ENCODE data around the gene OASL. TPM values are rescaled to one million over a fixed set of nuclear protein-coding genes. Genes with fewer than 3 reads are reported as not detected.

OASL gene
- total RNA-seq, 4 donors from 2014 or later: 0.11 to 0.36 (median 0.19) TPM

DNA sequence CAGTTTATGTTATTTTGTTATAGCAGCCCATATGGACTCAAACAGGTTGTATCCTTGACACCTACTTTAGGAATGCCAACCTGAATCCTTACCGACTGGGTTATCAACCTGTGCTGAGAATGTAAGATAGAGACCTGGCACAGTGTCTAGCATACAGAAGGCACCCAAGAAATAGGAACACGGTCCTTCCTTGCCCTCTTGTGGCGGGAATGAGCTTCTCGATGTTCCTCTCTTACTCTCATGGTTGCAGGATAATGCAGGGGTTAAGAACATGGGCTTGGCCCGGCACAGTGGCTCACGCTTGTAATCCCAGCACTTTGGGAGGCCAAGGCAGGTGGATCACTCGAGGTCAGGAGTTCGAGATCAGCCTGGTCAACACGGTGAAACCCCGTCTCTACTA lies 29.3 kb downstream of the OASL start:
- TF ChIP-seq, protein P1, sequence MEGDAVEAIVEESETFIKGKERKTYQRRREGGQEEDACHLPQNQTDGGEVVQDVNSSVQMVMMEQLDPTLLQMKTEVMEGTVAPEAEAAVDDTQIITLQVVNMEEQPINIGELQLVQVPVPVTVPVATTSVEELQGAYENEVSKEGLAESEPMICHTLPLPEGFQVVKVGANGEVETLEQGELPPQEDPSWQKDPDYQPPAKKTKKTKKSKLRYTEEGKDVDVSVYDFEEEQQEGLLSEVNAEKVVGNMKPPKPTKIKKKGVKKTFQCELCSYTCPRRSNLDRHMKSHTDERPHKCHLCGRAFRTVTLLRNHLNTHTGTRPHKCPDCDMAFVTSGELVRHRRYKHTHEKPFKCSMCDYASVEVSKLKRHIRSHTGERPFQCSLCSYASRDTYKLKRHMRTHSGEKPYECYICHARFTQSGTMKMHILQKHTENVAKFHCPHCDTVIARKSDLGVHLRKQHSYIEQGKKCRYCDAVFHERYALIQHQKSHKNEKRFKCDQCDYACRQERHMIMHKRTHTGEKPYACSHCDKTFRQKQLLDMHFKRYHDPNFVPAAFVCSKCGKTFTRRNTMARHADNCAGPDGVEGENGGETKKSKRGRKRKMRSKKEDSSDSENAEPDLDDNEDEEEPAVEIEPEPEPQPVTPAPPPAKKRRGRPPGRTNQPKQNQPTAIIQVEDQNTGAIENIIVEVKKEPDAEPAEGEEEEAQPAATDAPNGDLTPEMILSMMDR (IDR thresholded peaks at IDR 0.05 in 4 of 5, conservative IDR thresholded peaks at IDR 0.05 in 1 of 5): no peak
- no peak for TF ChIP-seq POLR2A (IDR thresholded peaks at IDR 0.05)
- Histone ChIP-seq H3K4me3 (no peak overlapping the region), H3K27me3 (no peaks in the 10 kb centered on the region), H3K9me3 (no peaks in the 10 kb centered on the region), H3K36me3 (peaks cover 0 to 73% of the 10 kb centered on the region in 2 donors), H3K4me1 (no peaks in the 10 kb centered on the region), H3K27ac (no peak overlapping the region)
- DNase-seq: no peak
- intact Hi-C loops (cut with DNase I; ENCODE audit: low total_unique reads) (loop anchor here (10.0 kb wide), 1 partner anchor 695 kb away; no protein-coding TSS in a partner anchor), in situ Hi-C loops (cut with MboI; ENCODE audit: low sequenced_read_pairs in 4 of 4) (no loop called here)
- peak in 1 of 2 donors; percentile 64 for ATAC-seq

DNA sequence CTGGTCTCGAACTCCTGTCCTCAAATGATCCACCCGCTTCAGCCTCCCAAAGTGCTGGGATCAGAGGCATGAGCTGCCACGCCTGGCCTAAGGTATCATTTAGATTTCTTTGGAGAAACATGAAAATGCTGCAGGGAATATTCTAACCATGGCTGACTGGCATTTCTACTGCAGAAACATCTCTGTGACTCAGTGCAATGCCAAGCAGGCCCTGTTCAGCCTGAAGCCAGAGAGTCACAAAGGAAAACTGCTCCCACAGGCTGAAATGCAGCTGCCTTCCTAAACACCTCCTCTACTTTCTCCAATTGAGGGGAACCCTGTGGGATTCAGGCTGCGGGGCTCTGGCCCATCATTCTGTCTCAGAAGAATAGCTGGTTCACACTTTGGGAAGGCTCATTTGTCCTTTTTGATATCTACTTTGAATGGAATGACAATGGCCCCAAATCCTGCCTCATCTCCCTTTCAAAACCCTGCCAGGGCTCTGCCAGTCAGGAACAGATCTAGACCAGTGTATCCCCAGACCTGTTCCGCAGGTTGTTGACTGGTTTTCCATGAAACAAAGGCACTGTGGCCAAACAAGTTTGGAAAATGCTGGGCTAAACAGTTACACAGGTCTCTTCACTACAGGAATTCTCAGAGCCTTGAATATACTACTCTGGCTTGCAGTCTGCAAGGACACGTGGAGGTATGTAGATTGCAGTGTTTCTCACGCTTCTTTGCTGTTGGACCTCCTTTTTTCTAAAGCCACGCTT lies 30.5 kb downstream of the OASL start:
- H3K4me3 ChIP-seq: no peak overlapping the region
- no peak for TF ChIP-seq POLR2A (IDR thresholded peaks at IDR 0.05)
- TF ChIP-seq, protein P1 (IDR thresholded peaks at IDR 0.05 in 4 of 5, conservative IDR thresholded peaks at IDR 0.05 in 1 of 5): no peak
- in situ Hi-C loops (cut with MboI; ENCODE audit: low sequenced_read_pairs in 4 of 4) (no loop called here), intact Hi-C loops (cut with DNase I; ENCODE audit: low total_unique reads) (no loop called here)
- DNase-seq (no peak), ATAC-seq (no peak)
- no peaks in the 10 kb centered on the region for H3K9me3 ChIP-seq
- no peaks in the 10 kb centered on the region for H3K27me3 ChIP-seq
- peaks cover 0 to 85% of the 10 kb centered on the region in 2 donors for H3K36me3 ChIP-seq
- no peaks in the 10 kb centered on the region for H3K4me1 ChIP-seq
- H3K27ac ChIP-seq: no peak overlapping the region

DNA sequence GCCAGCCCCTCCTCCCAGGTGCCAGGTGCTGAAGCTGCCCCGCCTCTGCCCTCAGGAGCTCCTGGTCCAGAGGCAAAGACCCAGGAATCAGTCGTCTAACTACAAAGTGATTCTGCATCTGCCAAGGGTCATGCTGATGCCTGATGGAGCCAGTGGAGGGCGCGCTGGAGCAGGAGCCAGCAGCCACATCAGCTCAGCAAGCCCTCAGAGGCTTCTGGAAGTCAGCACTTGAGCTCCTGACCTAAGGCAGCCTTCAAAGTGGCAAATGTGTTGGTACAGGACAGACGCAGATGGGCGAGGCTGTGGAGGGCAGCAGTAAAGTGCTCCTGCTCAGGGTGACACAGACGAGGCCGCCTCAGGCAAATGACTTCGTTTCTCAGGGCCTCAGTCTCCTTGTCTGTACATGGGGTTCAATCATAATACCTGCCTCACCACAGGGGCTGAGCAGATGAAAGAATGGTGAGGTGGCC lies 33.7 kb downstream of the OASL start:
- intact Hi-C loops (cut with DNase I; ENCODE audit: low total_unique reads): no loop called here

DNA sequence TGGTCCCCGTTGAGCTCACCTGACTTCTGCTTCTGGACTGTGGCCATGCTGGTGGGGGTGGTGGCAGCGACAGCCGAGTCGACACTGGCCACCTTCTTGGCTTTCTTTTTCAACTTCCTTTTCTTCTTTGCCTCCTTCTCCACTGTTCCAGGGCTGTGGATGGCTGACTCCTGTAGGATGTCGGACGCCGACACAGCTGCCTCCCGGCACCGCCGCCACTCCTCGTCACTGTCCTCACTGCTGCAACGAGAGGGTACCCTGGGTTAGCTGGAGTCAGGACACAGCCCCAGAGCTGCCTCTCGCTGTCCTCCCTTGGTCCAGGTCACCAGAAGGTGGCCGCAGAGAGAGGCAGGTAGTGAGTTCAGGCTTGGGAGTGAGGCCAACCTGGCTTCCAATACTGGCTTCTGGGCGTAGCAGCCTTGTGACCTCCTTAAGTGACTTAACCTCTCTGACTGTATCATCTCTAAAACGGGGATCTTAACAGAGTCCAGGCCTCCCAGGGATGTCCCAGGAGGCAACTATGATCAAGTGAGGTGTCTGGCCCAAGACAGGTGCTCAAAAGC lies 34.7 kb downstream of the OASL start:
- DNase-seq (no peak), ATAC-seq (no peak)
- Histone ChIP-seq H3K4me1 (no peaks in the 10 kb centered on the region), H3K9me3 (no peaks in the 10 kb centered on the region), H3K4me3 (no peak overlapping the region), H3K27ac (no peak overlapping the region), H3K27me3 (peaks cover 0 to 4% (median 0%) of the 10 kb centered on the region in 3 donors), H3K36me3 (peaks cover 0 to 69% of the 10 kb centered on the region in 2 donors)
- TF ChIP-seq, protein P1 (IDR thresholded peaks at IDR 0.05 in 4 of 5, conservative IDR thresholded peaks at IDR 0.05 in 1 of 5): no peak
- TF ChIP-seq POLR2A (IDR thresholded peaks at IDR 0.05): no peak
- in situ Hi-C loops (cut with MboI; ENCODE audit: low sequenced_read_pairs in 4 of 4) (no loop called here), intact Hi-C loops (cut with DNase I; ENCODE audit: low total_unique reads) (no loop called here)

More for the DNA sequence above, 33.7 kb downstream of the OASL start:
- Histone ChIP-seq H3K27me3 (no peaks in the 10 kb centered on the region), H3K4me1 (no peaks in the 10 kb centered on the region), H3K36me3 (peaks cover 0 to 80% of the 10 kb centered on the region in 2 donors), H3K4me3 (no peak overlapping the region), H3K27ac (no peak overlapping the region), H3K9me3 (no peaks in the 10 kb centered on the region)
- DNase-seq: no peak
- TF ChIP-seq, protein P1 (IDR thresholded peaks at IDR 0.05 in 4 of 5, conservative IDR thresholded peaks at IDR 0.05 in 1 of 5): peak in 1 of 5 experiments; percentile 12
- TF ChIP-seq POLR2A (IDR thresholded peaks at IDR 0.05): no peak
- ATAC-seq: no peak
- in situ Hi-C loops (cut with MboI; ENCODE audit: low sequenced_read_pairs in 4 of 4): no loop called here
